Testis (tissue), 2 donors: ENCODE measurements around the gene UBASH3A.

Source experiments
- POLR2A ChIP-seq: fragments of 450-650 bp; IDR thresholded peaks from one replicate; pipeline ENCODE4 v1.6.1; 2017; ENCODE audit warnings: antibody characterized with exemption, mild to moderate bottlenecking, moderate library complexity
- TF ChIP-seq, protein P1 (sequence below), 3 experiments: fragments of 450-650 bp in 2 of 3; fragments of 200-600 bp in 1 of 3; sonication (generic) in 1 of 3; IDR thresholded peaks; one replicate each; pipeline ENCODE4 v1.5.1; 2016 to 2019; ENCODE audit warnings: antibody characterized with exemption in 3 of 3, mild to moderate bottlenecking in 2 of 3, moderate library complexity in 1 of 3

DNA sequence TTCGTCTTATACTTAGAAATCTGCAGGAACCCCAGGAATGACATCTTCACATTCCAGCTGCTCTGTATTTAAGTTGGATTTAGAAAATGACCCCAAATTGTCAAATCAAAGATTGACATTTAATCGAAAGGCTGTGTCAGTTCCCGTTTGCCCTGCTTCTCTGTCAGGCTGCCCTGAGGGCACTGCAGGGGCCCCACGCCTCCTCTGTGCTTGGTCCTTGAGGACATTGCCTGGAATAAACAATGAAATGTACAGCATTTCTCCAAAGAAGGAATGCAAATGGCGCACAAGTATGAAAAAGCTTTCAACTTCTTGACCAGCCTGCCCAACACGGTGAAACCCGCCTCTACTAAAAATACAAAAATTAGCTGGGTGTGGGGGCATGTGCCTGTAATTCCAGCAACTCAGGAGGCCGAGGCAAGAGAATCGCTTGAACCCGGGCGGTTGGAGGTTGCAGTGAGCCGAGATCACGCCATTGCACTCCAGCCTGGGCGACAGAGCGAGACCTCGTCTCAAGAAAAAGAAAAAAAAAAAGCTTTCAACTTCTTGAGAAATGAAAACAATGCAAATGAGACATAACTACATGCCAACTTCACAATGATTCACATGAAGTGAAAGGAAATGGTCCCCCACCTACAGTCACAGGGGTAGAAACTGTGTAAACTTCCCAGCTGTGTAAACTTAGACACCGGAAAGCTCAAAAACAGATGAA lies 10.8 kb upstream of the UBASH3A start:
- TF ChIP-seq, protein P1, sequence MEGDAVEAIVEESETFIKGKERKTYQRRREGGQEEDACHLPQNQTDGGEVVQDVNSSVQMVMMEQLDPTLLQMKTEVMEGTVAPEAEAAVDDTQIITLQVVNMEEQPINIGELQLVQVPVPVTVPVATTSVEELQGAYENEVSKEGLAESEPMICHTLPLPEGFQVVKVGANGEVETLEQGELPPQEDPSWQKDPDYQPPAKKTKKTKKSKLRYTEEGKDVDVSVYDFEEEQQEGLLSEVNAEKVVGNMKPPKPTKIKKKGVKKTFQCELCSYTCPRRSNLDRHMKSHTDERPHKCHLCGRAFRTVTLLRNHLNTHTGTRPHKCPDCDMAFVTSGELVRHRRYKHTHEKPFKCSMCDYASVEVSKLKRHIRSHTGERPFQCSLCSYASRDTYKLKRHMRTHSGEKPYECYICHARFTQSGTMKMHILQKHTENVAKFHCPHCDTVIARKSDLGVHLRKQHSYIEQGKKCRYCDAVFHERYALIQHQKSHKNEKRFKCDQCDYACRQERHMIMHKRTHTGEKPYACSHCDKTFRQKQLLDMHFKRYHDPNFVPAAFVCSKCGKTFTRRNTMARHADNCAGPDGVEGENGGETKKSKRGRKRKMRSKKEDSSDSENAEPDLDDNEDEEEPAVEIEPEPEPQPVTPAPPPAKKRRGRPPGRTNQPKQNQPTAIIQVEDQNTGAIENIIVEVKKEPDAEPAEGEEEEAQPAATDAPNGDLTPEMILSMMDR (IDR thresholded peaks at IDR 0.05): no peak
- TF ChIP-seq POLR2A: no peak
